Trophoblast cell (in vitro differentiated cells and primary cell): ENCODE measurements around the gene ANXA4.

Source experiments
- DNase-seq, 2 donors: peaks; one replicate each; pipeline ENCODE4 v3.0.0-alpha.2; 2016
- H2AFZ ChIP-seq: 2 replicates; pipeline ENCODE4 v1.6.1; 2013; ENCODE audit warnings: low read length, moderate library complexity, mild to moderate bottlenecking; ENCODE audit not compliant: insufficient read depth, poor library complexity
- H2AK5ac ChIP-seq: 2 replicates; pipeline ENCODE4 v1.6.1; 2013; ENCODE audit warnings: mild to moderate bottlenecking, low read length
- H2BK120ac ChIP-seq: 2 replicates; pipeline ENCODE4 v1.6.1; 2013; ENCODE audit warnings: low read length, mild to moderate bottlenecking, moderate library complexity; ENCODE audit not compliant: insufficient read depth, poor library complexity
- H2BK12ac ChIP-seq: 2 replicates; pipeline ENCODE4 v1.6.1; 2013; ENCODE audit warnings: mild to moderate bottlenecking, low read length, moderate library complexity
- H2BK5ac ChIP-seq: 2 replicates; pipeline ENCODE4 v1.6.1; 2013; ENCODE audit warnings: low read length, low read depth, moderate library complexity, mild to moderate bottlenecking; ENCODE audit not compliant: poor library complexity
- H3K14ac ChIP-seq: 2 replicates; pipeline ENCODE4 v1.6.1; 2013; ENCODE audit warnings: mild to moderate bottlenecking, low read length
- H3K18ac ChIP-seq: 2 replicates; pipeline ENCODE4 v1.6.1; 2013; ENCODE audit warnings: mild to moderate bottlenecking, low read length
- H3K23ac ChIP-seq: 2 replicates; pipeline ENCODE4 v1.6.1; 2013; ENCODE audit warnings: low read length
- H3K27ac ChIP-seq: 2 replicates; pipeline ENCODE4 v1.5.1; 2013; ENCODE audit warnings: low read depth, mild to moderate bottlenecking, inconsistent platforms, low read length, moderate library complexity
- H3K27me3 ChIP-seq: 2 replicates; pipeline ENCODE4 v1.6.1; 2013; ENCODE audit warnings: inconsistent platforms, mild to moderate bottlenecking, low read length, moderate library complexity; ENCODE audit not compliant: insufficient read depth
- H3K36me3 ChIP-seq, 2 experiments: 1 replicate in 1 of 2; 2 replicates in 1 of 2; pipeline ENCODE4 v1.6.1; 2013; ENCODE audit warnings: low read length in 2 of 2, mild to moderate bottlenecking in 2 of 2, moderate library complexity in 1 of 2; ENCODE audit not compliant: insufficient read depth in 2 of 2, control insufficient read depth in 1 of 2
- H3K4ac ChIP-seq: 2 replicates; pipeline ENCODE4 v1.6.1; 2013; ENCODE audit warnings: low read depth, mild to moderate bottlenecking, low read length, moderate library complexity
- H3K4me1 ChIP-seq, 2 experiments: 1 replicate in 1 of 2; 2 replicates in 1 of 2; pipeline ENCODE4 v1.6.1; 2013; ENCODE audit warnings: low read length in 2 of 2, mild to moderate bottlenecking in 2 of 2, moderate library complexity in 1 of 2; ENCODE audit not compliant: insufficient read depth in 2 of 2, control insufficient read depth in 1 of 2
- H3K4me2 ChIP-seq: 2 replicates; pipeline ENCODE4 v1.6.1; 2013; ENCODE audit warnings: inconsistent platforms, mild to moderate bottlenecking, low read length, moderate library complexity
- H3K4me3 ChIP-seq: 2 replicates; pipeline ENCODE4 v1.5.1; 2013; ENCODE audit warnings: mild to moderate bottlenecking, low read depth, low read length, inconsistent platforms
- H3K79me1 ChIP-seq: one replicate; pipeline ENCODE4 v1.6.1; 2013; ENCODE audit warnings: low read length
- H3K79me2 ChIP-seq: 2 replicates; pipeline ENCODE4 v1.6.1; 2013; ENCODE audit warnings: low read length, mild to moderate bottlenecking; ENCODE audit not compliant: control insufficient read depth, insufficient read depth, poor library complexity
- H3K9ac ChIP-seq: 2 replicates; pipeline ENCODE4 v1.6.1; 2013; ENCODE audit warnings: mild to moderate bottlenecking, low read length
- H3K9me3 ChIP-seq: 2 replicates; pipeline ENCODE4 v1.6.1; 2013; ENCODE audit warnings: low read depth, mild to moderate bottlenecking, control low read depth, inconsistent platforms, low read length; ENCODE audit not compliant: insufficient read depth
- H4K12ac ChIP-seq: 2 replicates; pipeline ENCODE4 v1.6.1; 2013; ENCODE audit warnings: low read depth, mild to moderate bottlenecking, low read length, moderate library complexity
- H4K8ac ChIP-seq: 2 replicates; pipeline ENCODE4 v1.6.1; 2013; ENCODE audit warnings: low read depth, mild to moderate bottlenecking, low read length, moderate library complexity
- H4K91ac ChIP-seq: one replicate; pipeline ENCODE4 v1.6.1; 2013; ENCODE audit warnings: low read depth, mild to moderate bottlenecking, low read length, moderate library complexity
- WGBS: extraction: QIAGEN DNeasy Blood & Tissue Kit; methylation state at CpG from one replicate; pipeline ENCODE4 v1.1.7; 2013; ENCODE audit warnings: missing lambda C conversion rate; ENCODE audit not compliant: insufficient read length, insufficient coverage; ENCODE audit errors: extremely low coverage; 5-methylcytosine and 5-hydroxymethylcytosine counted together

ANXA4 gene

GRCh38 chr2:69754633-69755032 lies 12.7 kb downstream of the ANXA4 start:
- Histone ChIP-seq H3K79me2 (no peaks in the 10 kb centered on the region), H3K27me3 (no peaks in the 10 kb centered on the region), H2BK120ac (no peak overlapping the region), H3K14ac (no peak overlapping the region), H2BK5ac (no peak overlapping the region), H3K9ac (no peak overlapping the region), H3K9me3 (no peaks in the 10 kb centered on the region), H2AFZ (no peak overlapping the region), H3K4me2 (no peak overlapping the region), H3K23ac (no peak overlapping the region), H4K8ac (no peak overlapping the region), H3K4me3 (no peak overlapping the region), H4K91ac (no peak overlapping the region), H3K4ac (no peak overlapping the region), H3K36me3 (peaks cover 3 to 8% of the 10 kb centered on the region in 2 experiments), H2AK5ac (no peak overlapping the region), H3K18ac (no peak overlapping the region), H3K79me1 (no peaks in the 10 kb centered on the region), H3K4me1 (peaks cover 3 to 6% of the 10 kb centered on the region in 2 experiments), H4K12ac (no peak overlapping the region), H3K27ac (no peak overlapping the region), H2BK12ac (no peak overlapping the region)
- no peak for DNase-seq
- WGBS = no CpG with 5 or more reads among the region's 1 CpG

GRCh38 chr2:69755862-69756467 lies 14.0 kb downstream of the ANXA4 start:
- no peak overlapping the region for H2BK120ac ChIP-seq
- WGBS = no CpG with 5 or more reads among the region's 2 CpGs
- H4K8ac ChIP-seq = no peak overlapping the region

GRCh38 chr2:69762025-69762424 lies 20.1 kb downstream of the ANXA4 start:
- peaks cover 12% of the 10 kb centered on the region for H3K79me1 ChIP-seq
- peak overlapping the region; percentile 23 for H3K18ac ChIP-seq
- H3K27ac ChIP-seq = no peak overlapping the region
- no peak overlapping the region for H2BK12ac ChIP-seq
- H4K12ac ChIP-seq = no peak overlapping the region
- no peak for DNase-seq
- no CpG with 5 or more reads among the region's 2 CpGs for WGBS
- no peak overlapping the region for H3K14ac ChIP-seq
- no peaks in the 10 kb centered on the region for H3K9me3 ChIP-seq
- no peak overlapping the region for H2AK5ac ChIP-seq
- peaks cover 3 to 6% of the 10 kb centered on the region in 2 experiments for H3K36me3 ChIP-seq
- peaks cover 11 to 15% of the 10 kb centered on the region in 2 experiments for H3K4me1 ChIP-seq
- H3K79me2 ChIP-seq = no peaks in the 10 kb centered on the region
- H4K91ac ChIP-seq = peak overlapping the region; percentile 11
- H2BK5ac ChIP-seq = peak overlapping the region; percentile 59
- no peak overlapping the region for H3K4me3 ChIP-seq
- no peaks in the 10 kb centered on the region for H3K27me3 ChIP-seq
- H3K9ac ChIP-seq = no peak overlapping the region
- no peak overlapping the region for H2BK120ac ChIP-seq
- H3K4me2 ChIP-seq = no peak overlapping the region
- no peak overlapping the region for H3K23ac ChIP-seq
- no peak overlapping the region for H4K8ac ChIP-seq
- no peak overlapping the region for H2AFZ ChIP-seq
- H3K4ac ChIP-seq = peak overlapping the region; percentile 10

More at GRCh38 chr2:69755862-69756467, 14.0 kb downstream of the ANXA4 start:
- H4K12ac ChIP-seq = no peak overlapping the region
- no peaks in the 10 kb centered on the region for H3K27me3 ChIP-seq
- H3K4me3 ChIP-seq = no peak overlapping the region
- no peak overlapping the region for H3K9ac ChIP-seq
- H3K27ac ChIP-seq = no peak overlapping the region
- no peak overlapping the region for H2AFZ ChIP-seq
- no peak overlapping the region for H2BK12ac ChIP-seq
- H3K18ac ChIP-seq = no peak overlapping the region
- H2AK5ac ChIP-seq = no peak overlapping the region
- H3K4me2 ChIP-seq = no peak overlapping the region
- no peak overlapping the region for H2BK5ac ChIP-seq
- no peaks in the 10 kb centered on the region for H3K79me2 ChIP-seq
- peak; percentile 79 to 84 for DNase-seq
- H3K9me3 ChIP-seq = no peaks in the 10 kb centered on the region
- peaks cover 3 to 6% of the 10 kb centered on the region in 2 experiments for H3K4me1 ChIP-seq
- H3K36me3 ChIP-seq = peaks cover 3 to 6% of the 10 kb centered on the region in 2 experiments
- H4K91ac ChIP-seq = no peak overlapping the region
- no peak overlapping the region for H3K14ac ChIP-seq
- H3K4ac ChIP-seq = no peak overlapping the region
- no peaks in the 10 kb centered on the region for H3K79me1 ChIP-seq
- H3K23ac ChIP-seq = no peak overlapping the region

GRCh38 chr2:69762513-69763494 lies 20.9 kb downstream of the ANXA4 start:
- Histone ChIP-seq H3K79me1 (peaks cover 15% of the 10 kb centered on the region), H3K9me3 (no peaks in the 10 kb centered on the region), H3K4ac (peak overlapping the region; percentile 8), H3K36me3 (peaks cover 3 to 4% of the 10 kb centered on the region in 2 experiments), H2AK5ac (peak overlapping the region; percentile 60), H3K9ac (peak overlapping the region; percentile 51), H3K27ac (peak overlapping the region; percentile 83), H2BK120ac (peak overlapping the region; percentile 87), H3K4me3 (no peak overlapping the region), H3K4me2 (peak overlapping the region; percentile 32), H4K91ac (peak overlapping the region; percentile 77), H3K18ac (peak overlapping the region; percentile 70), H4K8ac (peak overlapping the region; percentile 81), H2BK5ac (peak overlapping the region; percentile 71), H3K27me3 (no peaks in the 10 kb centered on the region), H2BK12ac (peak overlapping the region; percentile 80), H3K79me2 (no peaks in the 10 kb centered on the region), H3K14ac (peak overlapping the region; percentile 84), H4K12ac (peak overlapping the region; percentile 66), H2AFZ (no peak overlapping the region), H3K23ac (no peak overlapping the region), H3K4me1 (peaks cover 11 to 15% of the 10 kb centered on the region in 2 experiments)
- WGBS = 100% methylated on average over 1 of the region's 14 CpGs
- DNase-seq = peak; percentile 30 to 89
